Measurements from ENCODE around the gene GPRC5A.
A peak's percentile ranks its signal among the peaks of the same experiment; 100 is the strongest.

GPRC5A gene

DNA sequence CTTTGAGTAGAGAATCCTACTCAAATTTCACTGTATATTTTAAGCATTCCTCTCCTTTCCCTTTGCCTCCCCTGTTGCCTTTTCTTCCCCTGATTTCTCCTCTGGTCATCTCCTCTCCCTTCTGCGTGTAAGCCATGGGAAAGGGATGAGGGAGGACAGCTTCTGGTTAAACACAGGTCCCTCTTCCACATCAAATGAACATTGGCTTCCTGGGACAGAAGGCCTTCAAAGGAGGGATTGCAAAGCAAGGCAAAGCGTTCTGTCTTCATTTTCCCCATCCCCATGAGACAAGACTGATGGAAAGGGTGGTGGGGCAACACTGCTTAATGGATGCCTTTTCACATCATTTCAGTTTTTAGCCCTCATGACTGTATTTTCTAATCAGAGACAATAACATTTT is 26.2 kb downstream of the GPRC5A start:
- TF ChIP-seq, protein P1, sequence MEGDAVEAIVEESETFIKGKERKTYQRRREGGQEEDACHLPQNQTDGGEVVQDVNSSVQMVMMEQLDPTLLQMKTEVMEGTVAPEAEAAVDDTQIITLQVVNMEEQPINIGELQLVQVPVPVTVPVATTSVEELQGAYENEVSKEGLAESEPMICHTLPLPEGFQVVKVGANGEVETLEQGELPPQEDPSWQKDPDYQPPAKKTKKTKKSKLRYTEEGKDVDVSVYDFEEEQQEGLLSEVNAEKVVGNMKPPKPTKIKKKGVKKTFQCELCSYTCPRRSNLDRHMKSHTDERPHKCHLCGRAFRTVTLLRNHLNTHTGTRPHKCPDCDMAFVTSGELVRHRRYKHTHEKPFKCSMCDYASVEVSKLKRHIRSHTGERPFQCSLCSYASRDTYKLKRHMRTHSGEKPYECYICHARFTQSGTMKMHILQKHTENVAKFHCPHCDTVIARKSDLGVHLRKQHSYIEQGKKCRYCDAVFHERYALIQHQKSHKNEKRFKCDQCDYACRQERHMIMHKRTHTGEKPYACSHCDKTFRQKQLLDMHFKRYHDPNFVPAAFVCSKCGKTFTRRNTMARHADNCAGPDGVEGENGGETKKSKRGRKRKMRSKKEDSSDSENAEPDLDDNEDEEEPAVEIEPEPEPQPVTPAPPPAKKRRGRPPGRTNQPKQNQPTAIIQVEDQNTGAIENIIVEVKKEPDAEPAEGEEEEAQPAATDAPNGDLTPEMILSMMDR (IDR thresholded peaks at IDR 0.05; ENCODE audit: low read depth, low read length): no peak
- H3K4me3 ChIP-seq (replicated peaks in 1 of 2; ENCODE audit: low read depth in 2 of 2, low read length in 2 of 2): no peak overlapping the region
- no peak for DNase-seq (ENCODE audit: low read depth in 2 of 2)

DNA sequence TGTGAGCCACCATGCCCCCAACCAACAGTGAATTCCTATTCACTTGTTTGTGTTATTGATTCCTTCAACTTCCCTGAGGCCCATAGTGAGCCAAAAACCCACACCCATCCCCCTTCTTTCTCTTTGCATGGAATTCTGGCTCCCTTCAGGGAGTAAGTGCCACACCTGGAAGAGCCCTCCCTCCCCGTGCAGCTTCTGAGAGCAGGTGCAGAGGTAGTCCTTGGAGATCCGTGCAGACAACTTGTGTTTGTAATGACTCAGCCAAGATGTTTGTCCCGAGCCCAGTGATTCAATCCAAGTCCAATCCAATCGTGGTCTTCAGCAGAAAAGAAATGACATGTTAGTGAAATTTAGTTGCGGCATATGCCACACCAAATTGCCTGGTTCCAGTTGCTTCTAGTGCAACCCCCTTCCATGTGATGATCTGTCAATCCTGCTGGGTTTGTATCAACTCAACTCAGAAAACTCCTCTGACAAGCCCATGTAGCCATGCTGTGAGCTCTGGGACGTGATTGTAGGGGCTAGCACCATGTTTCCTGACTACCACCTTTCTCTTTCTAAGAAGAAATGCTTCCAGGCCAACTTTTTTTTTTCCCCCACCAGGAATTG is 27.5 kb downstream of the GPRC5A start:
- no peak overlapping the region for H3K4me3 ChIP-seq (replicated peaks in 1 of 2; ENCODE audit: low read depth in 2 of 2, low read length in 2 of 2)
- peak in 1 of 2 donors; percentile 31 for DNase-seq (ENCODE audit: low read depth in 2 of 2)
- TF ChIP-seq, protein P1 (IDR thresholded peaks at IDR 0.05; ENCODE audit: low read depth, low read length): no peak

DNA sequence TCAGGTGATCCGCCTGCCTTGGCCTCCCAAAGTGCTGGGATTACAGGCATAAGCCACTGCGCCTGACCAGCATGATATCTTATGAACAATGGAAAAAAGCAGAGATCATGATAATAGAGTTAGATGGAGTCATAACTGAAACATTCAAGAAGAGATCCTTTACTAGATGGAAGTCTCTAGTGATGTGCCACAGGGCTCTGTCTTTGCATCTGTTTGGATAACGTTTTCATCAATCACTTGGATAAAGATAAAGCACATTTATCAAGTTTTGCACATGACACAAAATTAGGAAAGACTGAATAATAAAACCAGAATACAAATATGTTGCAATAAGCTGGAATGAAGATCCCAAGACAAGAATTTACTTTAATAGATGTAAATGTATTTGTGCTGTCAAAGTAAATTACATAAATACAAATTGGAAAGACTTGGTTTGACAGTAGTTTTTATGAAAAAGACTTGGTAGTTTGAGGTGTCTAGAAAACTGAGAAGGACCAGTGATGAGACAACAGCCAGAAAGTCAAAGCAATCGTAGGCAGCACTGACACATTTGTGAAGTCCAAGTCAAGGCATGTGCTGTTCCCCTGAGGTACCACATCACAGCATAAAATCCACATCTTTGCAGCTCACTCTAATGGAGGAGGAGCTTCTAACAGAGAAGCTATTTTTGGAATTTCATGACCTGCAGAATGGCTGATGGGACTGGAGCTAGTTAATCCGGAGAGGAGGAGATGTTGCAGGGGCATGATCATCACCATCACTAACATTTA is 28.5 kb downstream of the GPRC5A start:
- H3K4me3 ChIP-seq (replicated peaks in 1 of 2; ENCODE audit: low read depth in 2 of 2, low read length in 2 of 2): no peak overlapping the region
- DNase-seq (ENCODE audit: low read depth in 2 of 2): no peak
- TF ChIP-seq, protein P1 (IDR thresholded peaks at IDR 0.05; ENCODE audit: low read depth, low read length): no peak

DNA sequence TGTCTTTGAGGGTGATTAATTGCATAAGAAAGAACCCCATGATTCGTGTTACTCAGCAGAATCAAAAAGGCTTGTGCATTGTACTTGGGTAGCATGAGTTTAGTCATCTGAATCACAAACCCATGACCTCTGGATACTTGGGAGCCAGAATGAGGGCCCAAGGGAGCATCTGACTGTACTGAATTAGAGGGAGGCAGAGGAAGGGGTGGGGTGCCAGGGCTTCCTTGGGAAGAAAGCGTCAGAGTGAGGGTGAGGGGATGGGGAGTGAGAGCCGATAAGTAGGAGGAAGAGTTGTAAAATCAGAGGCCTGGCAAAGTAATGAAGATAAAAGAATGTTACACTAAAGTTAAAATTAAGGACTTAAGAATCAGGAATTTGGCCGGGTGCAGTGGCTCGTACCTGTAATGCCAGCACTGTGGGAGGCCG is 30.8 kb downstream of the GPRC5A start:
- DNase-seq (ENCODE audit: low read depth in 2 of 2): peak; percentile 91 to 95
- TF ChIP-seq, protein P1 (IDR thresholded peaks at IDR 0.05; ENCODE audit: low read depth, low read length): no peak
- H3K4me3 ChIP-seq (replicated peaks in 1 of 2; ENCODE audit: low read depth in 2 of 2, low read length in 2 of 2): no peak overlapping the region

DNA sequence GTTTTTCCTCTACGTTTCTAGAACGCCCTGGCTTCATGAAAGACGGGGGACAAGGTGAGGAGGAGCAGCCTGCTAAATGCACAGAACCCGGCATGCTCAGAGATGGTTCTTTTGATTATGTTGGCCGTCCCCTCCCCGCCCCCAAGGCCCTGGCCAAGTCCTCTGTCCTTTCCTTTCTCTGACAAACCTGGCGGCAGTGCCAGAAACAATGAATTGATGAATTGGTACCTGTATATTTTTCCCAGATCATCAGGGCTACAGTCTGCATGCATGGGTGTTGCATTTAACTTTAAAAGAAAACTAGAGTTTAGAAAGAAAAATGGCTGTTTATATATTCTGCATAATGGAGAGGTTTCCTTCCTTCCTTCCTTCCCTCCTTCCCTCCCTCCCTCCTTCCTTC is 31.6 kb downstream of the GPRC5A start:
- no peak for DNase-seq (ENCODE audit: low read depth in 2 of 2)
- TF ChIP-seq, protein P1 (IDR thresholded peaks at IDR 0.05; ENCODE audit: low read depth, low read length): no peak
- H3K4me3 ChIP-seq (replicated peaks in 1 of 2; ENCODE audit: low read depth in 2 of 2, low read length in 2 of 2): no peak overlapping the region

DNA sequence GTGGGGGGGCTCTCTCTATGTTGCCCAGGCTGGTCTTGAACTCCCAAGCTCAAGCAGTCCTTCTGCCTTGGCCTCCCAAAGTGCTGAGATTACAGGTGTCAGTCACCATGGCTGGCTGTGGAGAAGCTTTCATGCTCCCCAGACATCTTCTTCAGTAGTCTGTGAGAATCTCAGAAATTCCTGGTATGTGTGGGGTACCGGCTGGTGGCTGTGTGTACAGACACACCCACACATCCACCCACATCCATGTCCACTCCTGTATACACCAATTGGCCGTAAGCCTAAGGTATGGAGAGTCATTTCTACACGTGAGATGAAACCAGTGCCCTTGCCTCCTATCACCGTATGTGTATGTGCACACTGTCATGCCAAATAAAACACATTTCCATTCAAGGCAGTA is 32.8 kb downstream of the GPRC5A start:
- no peak for DNase-seq (ENCODE audit: low read depth in 2 of 2)
- no peak overlapping the region for H3K4me3 ChIP-seq (replicated peaks in 1 of 2; ENCODE audit: low read depth in 2 of 2, low read length in 2 of 2)
- TF ChIP-seq, protein P1 (IDR thresholded peaks at IDR 0.05; ENCODE audit: low read depth, low read length): no peak
